C4-2B (cell line): Measurements from ENCODE around the gene KDM2A.
A peak's percentile ranks its signal among the peaks of the same experiment; 100 is the strongest.

Source experiments
- CTCF ChIP-seq: fragments of 450-650 bp; conservative IDR thresholded peaks from 2 replicates; pipeline ENCODE4 v1.5.1; 2017; ENCODE audit warnings: mild to moderate bottlenecking
- ZFX ChIP-seq: fragments of 450-650 bp; IDR thresholded peaks from 2 replicates; pipeline ENCODE4 v1.6.1; 2017

- TF ChIP-seq CTCF (no peak), ZFX (peak; percentile 68; the same call in 1 of the 2 replicates)
Observed at GRCh38 chr11:67289651-67290479, 170.8 kb downstream of the KDM2A start.
